ENCODE measurements around the gene ATP2B3. TPM values are rescaled to one million over a fixed set of nuclear protein-coding genes. Genes with fewer than 3 reads are reported as not detected.
A peak's percentile ranks its signal among the peaks of the same experiment; 100 is the strongest.

ATP2B3 gene
- total and polyA plus RNA-seq, 9 of the 15 experiments (the other 6 are each of a cell fraction or from before 2014, with no cell fraction given) = 0.04 TPM; not detected in 8

- no peak for TF ChIP-seq PYGO2 (tag; IDR thresholded peaks at IDR 0.05)
- TF ChIP-seq ZNF408 (CRISPR knock-in tag; IDR thresholded peaks at IDR 0.05; ENCODE audit: low read depth) = no peak
- peak in 1 of 2 experiments; percentile 58; a peak in 2 of 4 replicates for TF ChIP-seq RAD21 (CRISPR knock-in tag; conservative IDR thresholded peaks at IDR 0.05 in 1 of 2, IDR thresholded peaks at IDR 0.05 in 1 of 2)
- TF ChIP-seq, protein P1, sequence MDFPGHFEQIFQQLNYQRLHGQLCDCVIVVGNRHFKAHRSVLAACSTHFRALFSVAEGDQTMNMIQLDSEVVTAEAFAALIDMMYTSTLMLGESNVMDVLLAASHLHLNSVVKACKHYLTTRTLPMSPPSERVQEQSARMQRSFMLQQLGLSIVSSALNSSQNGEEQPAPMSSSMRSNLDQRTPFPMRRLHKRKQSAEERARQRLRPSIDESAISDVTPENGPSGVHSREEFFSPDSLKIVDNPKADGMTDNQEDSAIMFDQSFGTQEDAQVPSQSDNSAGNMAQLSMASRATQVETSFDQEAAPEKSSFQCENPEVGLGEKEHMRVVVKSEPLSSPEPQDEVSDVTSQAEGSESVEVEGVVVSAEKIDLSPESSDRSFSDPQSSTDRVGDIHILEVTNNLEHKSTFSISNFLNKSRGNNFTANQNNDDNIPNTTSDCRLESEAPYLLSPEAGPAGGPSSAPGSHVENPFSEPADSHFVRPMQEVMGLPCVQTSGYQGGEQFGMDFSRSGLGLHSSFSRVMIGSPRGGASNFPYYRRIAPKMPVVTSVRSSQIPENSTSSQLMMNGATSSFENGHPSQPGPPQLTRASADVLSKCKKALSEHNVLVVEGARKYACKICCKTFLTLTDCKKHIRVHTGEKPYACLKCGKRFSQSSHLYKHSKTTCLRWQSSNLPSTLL (IDR thresholded peaks at IDR 0.05) = no peak
- TF ChIP-seq ARNT (IDR thresholded peaks at IDR 0.05) = no peak
- TF ChIP-seq ERF (CRISPR knock-in tag; IDR thresholded peaks at IDR 0.05) = no peak
- TF ChIP-seq, protein P2, sequence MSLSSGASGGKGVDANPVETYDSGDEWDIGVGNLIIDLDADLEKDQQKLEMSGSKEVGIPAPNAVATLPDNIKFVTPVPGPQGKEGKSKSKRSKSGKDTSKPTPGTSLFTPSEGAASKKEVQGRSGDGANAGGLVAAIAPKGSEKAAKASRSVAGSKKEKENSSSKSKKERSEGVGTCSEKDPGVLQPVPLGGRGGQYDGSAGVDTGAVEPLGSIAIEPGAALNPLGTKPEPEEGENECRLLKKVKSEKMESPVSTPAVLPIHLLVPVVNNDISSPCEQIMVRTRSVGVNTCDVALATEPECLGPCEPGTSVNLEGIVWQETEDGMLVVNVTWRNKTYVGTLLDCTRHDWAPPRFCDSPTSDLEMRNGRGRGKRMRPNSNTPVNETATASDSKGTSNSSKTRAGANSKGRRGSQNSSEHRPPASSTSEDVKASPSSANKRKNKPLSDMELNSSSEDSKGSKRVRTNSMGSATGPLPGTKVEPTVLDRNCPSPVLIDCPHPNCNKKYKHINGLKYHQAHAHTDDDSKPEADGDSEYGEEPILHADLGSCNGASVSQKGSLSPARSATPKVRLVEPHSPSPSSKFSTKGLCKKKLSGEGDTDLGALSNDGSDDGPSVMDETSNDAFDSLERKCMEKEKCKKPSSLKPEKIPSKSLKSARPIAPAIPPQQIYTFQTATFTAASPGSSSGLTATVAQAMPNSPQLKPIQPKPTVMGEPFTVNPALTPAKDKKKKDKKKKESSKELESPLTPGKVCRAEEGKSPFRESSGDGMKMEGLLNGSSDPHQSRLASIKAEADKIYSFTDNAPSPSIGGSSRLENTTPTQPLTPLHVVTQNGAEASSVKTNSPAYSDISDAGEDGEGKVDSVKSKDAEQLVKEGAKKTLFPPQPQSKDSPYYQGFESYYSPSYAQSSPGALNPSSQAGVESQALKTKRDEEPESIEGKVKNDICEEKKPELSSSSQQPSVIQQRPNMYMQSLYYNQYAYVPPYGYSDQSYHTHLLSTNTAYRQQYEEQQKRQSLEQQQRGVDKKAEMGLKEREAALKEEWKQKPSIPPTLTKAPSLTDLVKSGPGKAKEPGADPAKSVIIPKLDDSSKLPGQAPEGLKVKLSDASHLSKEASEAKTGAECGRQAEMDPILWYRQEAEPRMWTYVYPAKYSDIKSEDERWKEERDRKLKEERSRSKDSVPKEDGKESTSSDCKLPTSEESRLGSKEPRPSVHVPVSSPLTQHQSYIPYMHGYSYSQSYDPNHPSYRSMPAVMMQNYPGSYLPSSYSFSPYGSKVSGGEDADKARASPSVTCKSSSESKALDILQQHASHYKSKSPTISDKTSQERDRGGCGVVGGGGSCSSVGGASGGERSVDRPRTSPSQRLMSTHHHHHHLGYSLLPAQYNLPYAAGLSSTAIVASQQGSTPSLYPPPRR (CRISPR knock-in tag; IDR thresholded peaks at IDR 0.05; ENCODE audit: borderline replicate concordance) = no peak
- TF ChIP-seq, protein P3, sequence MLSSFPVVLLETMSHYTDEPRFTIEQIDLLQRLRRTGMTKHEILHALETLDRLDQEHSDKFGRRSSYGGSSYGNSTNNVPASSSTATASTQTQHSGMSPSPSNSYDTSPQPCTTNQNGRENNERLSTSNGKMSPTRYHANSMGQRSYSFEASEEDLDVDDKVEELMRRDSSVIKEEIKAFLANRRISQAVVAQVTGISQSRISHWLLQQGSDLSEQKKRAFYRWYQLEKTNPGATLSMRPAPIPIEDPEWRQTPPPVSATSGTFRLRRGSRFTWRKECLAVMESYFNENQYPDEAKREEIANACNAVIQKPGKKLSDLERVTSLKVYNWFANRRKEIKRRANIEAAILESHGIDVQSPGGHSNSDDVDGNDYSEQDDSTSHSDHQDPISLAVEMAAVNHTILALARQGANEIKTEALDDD (IDR thresholded peaks at IDR 0.05) = no peak
- TF ChIP-seq, protein P4, sequence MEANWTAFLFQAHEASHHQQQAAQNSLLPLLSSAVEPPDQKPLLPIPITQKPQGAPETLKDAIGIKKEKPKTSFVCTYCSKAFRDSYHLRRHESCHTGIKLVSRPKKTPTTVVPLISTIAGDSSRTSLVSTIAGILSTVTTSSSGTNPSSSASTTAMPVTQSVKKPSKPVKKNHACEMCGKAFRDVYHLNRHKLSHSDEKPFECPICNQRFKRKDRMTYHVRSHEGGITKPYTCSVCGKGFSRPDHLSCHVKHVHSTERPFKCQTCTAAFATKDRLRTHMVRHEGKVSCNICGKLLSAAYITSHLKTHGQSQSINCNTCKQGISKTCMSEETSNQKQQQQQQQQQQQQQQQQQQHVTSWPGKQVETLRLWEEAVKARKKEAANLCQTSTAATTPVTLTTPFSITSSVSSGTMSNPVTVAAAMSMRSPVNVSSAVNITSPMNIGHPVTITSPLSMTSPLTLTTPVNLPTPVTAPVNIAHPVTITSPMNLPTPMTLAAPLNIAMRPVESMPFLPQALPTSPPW (CRISPR knock-in tag; IDR thresholded peaks at IDR 0.05) = 0 out of 2 replicates have a peak, but pooled peaks have one; percentile 15
Observed at GRCh38 chrX:153494541-153495361, 22.7 kb upstream of the ATP2B3 start, which contains the start of gene BGN (continued).

Data from K562 (cell line).